ENCODE data around the gene MEGF9.
"Not testable (repeated sequence)": the region's sequence is repeated elsewhere in the genome, so short reads cannot be mapped to it uniquely, and the experiment has no call there.

Gene MEGF9

DNA sequence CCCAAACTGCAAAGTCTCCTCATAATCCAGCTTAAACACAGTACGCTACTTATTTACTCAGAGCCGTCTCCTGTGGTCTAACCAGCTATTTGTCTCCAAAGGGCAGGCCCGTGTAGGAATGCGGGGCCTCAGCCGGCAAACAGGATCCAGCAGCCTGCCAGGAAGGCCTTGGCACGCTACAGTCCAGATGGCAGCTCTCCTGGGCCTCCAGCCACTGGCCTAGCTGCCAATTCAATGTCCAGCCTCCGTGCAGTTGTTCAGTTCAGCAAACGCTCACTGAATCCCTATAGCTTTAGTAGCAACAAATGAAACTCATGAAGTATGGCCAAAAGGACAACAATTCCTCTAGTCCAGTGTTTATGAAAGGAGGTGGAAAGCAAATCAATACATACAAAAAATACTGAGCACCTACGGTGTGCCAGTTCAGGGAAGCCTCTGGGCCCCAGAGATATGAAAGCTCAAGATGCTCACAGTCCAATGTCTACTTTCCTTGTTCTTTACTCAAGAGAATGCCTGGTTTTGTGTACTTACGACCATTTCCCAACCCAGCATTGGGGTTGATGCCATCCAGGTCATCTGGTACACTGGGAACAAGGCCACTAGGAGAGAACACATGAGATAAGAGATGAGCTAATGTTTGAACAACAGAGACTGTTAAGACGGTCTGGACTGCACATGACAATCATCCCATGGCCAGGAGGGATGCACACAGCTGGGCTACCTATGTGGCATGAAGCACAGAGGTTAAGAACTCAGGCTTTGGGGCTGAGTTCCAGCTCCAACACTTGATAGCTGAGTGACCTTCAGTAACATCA is 142.6 kb downstream of the MEGF9 start:
- no peak for DNase-seq (ENCODE audit: low read depth in 2 of 2)

DNA sequence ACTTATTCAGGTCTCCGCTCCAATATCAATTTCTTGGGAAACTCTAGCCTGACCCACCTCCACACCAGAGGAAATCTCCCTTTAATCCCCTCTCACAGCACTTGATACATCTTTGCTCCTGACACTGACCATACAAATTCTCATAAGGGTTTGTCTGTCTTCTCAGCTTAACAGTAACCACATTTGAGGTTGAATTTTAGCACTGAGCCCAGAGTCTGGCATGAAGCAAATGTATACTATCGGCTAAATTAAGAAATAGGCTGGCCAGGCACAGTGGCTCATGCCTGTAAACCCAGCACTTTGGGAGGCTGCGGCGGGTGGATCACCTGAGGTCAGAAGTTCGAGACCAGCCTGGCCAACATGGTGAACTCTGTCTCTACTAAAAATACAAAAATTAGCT is 144.0 kb downstream of the MEGF9 start:
- DNase-seq (ENCODE audit: low read depth in 2 of 2), result no peak

DNA sequence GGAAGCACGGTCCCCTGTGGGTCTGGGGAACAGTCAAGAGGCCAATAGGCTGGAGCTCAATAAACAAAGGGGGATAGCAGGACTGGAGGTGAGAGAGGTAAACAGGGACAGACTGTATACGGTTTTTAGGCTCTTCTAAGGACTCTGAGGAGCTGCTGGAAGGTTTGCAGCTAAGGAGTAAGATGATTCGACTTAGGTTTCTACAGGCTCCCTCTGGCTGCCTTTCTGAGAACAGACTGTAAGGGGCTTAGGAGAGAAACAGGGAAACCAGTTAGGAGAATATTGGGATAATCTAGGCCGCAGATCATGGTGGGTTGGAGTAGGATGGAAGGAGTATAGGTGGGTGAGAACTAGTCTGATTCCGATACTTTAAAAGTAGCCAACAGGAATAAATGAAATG is 144.7 kb downstream of the MEGF9 start:
- no peak for DNase-seq (ENCODE audit: low read depth in 2 of 2)

DNA sequence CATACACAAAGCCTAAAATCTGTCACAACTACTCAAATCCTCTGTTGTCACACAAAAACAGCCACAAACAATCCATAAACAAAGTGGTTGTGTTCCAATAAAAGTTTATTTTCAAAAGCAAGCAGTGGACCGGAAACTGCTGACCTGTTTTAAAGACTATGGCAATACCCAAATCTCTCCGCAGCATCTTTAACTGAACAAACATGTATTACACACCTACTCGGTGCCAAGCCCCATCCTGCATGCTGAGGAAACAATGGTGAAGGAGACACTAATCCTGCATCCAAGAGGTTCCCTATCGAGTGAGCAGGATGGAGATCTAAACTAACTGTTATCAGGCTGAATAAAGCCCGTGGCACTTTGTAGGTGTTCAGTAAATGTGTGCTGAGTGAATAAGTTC is 145.5 kb downstream of the MEGF9 start:
- no peak for DNase-seq (ENCODE audit: low read depth in 2 of 2)

DNA sequence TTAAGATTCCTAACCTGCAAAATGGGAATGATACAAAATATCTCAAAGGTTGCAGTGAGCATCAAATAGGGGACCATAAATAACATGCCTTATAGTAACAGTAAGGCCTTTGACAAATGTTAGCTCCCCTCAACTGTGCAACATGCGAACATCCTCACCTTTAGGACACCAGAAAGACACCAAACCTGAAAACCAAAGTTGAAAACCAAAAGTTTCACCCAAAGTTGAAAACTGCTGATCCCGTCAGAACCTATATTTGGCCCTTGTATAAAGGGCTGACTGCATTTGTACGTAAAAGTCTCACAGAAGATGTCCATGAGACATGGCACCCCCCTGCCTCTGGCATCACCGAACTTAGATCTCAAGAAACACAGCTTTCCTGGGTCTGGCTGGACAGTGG is 146.4 kb downstream of the MEGF9 start:
- no peak for DNase-seq (ENCODE audit: low read depth in 2 of 2)

DNA sequence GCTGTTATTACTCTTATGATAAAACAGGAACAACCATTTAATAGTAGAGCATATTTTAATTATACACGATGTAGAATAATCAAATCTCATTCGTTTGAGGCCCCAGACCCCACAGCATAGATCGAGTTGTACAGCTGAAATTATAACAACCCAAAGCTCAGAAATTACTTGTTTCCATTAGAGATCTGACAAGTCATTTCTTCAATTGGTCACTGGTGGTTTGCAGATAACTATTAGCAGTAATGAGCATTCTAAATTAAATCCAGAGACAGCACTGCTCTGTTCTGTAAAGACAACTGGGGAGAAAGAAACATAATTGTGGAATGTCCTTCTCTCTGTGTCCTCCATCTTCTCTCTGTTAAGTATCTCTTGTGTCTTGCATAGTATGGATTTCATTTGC is 147.2 kb downstream of the MEGF9 start:
- no peak for DNase-seq (ENCODE audit: low read depth in 2 of 2)

DNA sequence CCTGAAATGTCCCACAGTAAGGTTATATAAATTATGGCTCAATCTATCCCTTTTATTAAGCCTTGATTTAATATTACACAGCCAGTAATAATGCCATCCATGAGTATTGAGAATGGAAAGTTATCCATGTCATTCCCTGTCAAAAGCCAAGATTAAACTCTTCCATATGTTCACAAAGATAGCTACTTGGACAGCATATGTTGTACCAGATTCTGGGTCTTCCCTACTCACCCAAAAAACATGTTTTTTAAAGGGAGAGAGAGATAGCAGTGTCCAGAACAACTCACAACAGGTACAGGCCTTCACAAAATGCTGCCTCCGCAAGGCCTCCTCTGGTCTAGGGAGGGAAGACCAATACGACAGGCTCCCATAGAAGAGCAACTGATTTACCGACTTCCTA is 149.7 kb downstream of the MEGF9 start:
- DNase-seq (ENCODE audit: low read depth in 2 of 2), result no peak

DNA sequence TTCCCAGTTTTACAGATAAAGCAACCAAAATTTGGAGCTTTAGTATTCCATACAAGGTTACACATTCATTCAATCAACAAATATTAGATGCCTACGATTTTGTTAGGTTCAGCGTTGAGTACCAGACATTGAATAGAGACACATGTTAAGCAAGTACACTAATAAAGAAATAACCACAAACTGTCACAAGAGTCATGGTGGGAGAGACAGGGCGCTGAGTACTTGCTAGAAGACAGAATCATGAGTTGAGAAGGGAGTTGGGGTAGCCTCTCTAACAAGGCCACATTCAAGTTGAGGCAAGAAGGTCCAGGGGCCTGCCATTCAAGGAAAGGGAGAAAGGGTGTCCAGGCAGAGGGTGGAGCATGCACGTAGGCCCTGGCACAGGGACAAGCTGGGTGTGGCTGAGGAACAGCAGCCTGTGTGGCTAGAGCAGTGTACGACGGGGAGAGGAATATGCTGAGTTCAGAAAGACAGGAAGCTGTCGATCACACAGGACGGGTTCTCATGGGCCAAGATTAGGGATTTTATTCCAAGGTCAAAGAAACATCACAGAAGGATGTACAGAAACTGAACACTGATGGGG is 151.3 kb downstream of the MEGF9 start:
- DNase-seq (ENCODE audit: low read depth in 2 of 2), result no peak

DNA sequence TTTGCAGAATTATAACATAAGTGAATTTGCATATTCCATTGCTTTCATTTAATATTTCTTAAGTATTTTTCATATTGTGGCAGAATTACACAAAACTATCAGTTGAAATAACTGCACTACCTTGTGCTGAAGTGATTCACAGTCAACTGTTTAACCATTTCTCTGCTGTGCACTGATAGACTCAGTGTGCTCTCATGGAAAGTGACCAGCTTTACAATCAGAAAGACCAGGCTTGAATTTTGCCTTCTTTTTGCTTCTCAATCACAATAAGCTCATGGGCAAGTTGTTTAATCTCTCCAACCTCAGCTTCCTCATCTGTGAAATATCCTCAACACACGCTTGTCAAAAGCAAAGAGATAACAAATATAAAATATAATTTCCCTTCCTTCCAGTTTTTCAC is 152.6 kb downstream of the MEGF9 start:
- DNase-seq (ENCODE audit: low read depth in 2 of 2), result no peak

DNA sequence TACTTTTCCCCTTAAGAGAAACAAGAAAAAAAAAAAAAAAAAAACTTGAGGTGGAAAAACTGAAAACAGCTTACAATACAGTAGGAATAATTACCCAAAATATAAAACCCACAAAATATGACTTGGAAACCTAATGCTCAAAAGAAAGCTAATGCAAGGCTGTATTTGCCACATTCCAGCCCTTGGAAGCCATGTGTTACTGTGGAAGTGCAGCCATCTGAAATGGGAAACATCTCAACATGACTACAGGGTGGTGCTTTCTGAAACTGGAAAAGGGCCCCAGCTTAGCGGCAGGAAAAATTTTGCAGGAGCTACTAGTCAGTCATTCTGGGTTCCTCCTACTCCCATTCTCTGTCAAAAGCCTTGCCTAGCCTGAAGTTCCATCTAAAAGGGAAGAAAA is 154.7 kb downstream of the MEGF9 start:
- no peak for DNase-seq (ENCODE audit: low read depth in 2 of 2)

DNA sequence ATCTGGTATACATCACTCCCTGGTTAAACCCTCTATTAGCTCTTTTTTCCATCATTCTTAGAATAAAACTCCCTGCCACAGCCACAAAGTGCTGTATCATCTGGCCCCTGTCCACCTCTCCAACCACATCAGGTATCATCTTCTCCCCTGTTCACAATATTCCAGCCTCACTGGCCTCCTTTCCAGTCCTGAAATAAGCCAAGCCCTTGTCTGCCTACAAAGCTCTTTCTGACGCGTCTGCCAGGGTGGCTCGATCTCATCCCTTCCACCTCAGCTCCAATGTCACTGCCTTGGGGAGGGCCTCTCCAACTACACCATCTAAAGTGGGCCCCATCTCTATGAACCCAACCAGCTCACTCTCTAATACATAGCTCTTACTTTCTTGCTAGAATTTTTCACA is 155.8 kb downstream of the MEGF9 start:
- no peak for DNase-seq (ENCODE audit: low read depth in 2 of 2)

DNA sequence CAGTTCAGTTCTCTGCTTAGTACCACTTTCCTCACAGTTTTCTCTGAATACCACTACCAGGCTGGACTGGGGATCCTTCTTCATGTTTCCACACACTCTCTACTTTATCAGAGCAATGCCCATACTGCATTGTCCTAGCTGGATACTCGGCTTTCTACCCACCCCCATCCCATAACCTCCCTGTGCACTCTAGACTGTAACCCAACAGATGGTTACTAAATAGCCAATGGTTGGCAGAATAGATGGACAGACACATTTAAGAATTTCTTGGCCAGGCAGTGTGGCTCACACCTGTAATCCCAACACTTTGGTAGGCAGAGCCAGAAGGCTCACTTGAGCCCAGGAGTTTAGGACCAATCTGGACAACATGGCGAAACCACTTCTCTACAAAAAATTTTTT is 157.1 kb downstream of the MEGF9 start:
- DNase-seq (ENCODE audit: low read depth in 2 of 2), result no peak

DNA sequence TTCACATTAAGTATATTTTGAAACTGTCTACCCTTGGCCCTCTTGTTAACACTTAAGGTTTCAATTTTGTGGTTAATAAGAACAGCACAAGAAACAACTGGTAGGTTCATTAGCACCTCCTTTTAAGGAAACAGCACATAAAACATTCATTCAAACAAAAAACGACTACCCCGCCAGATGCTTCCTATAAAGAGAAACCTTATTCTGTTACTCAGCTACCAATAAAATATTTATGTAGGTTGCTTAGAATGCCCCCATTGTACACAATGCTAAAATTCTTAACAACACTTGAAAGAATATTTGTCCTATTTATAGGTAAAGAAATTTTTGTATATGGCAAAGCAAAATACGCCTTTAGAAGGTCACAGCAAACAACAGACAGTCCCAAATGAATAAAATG is 157.5 kb downstream of the MEGF9 start:
- no peak for DNase-seq (ENCODE audit: low read depth in 2 of 2)

DNA sequence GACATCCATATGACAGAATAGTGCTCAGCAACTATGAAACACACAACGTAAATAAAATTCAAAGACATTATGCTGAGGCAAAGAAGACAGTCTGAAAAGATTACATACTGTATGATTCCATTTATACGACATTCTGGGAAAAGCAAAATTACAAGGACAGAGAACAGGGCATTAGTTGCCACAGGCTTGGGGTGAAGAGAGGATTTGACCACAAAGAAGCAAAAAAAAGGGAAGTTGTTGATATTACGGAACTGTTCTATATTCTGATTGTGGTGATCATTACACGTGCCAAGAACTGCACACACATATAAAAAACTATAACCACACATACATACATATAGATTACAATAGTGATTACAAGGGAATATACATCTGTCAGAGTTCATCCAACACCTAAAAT is 158.4 kb downstream of the MEGF9 start:
- DNase-seq (ENCODE audit: low read depth in 2 of 2), result no peak

DNA sequence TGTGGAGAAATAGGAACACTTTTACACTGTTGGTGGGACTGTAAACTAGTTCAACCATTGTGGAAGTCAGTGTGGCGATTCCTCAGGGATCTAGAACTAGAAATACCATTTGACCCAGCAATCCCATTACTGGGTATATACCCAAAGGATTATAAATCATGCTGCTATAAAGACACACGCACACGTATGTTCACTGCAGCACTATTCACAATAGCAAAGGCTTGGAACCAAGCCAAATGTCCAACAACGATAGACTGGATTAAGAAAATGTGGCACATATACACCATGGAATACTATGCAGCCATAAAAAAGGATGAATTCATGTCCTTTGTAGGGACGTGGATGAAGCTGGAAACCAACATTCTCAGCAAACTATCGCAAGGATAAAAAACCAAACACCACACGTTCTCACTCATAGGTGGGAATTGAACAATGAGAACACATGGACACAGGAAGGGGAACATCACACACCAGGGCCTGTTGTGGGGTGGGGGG is 162.0 kb downstream of the MEGF9 start:
- DNase-seq (ENCODE audit: low read depth in 2 of 2), result not testable (repeated sequence)

All from stimulated activated CD4-positive, alpha-beta T cell treated with anti-CD3 and anti-CD28 coated beads, Interleukin-4, amount 100 ng/mL, for 48 hours (primary cell).